ENCODE data around the gene SETD1B.

SETD1B gene

GRCh38 chr12:121814429-121815119, 10.8 kb downstream of the SETD1B start:
- Histone ChIP-seq H3F3A (ENCODE audit: control insufficient read depth, insufficient read depth) (peaks cover 7% of the 10 kb centered on the region), H3K9me3 (ENCODE audit: control insufficient read depth, insufficient read depth, low read length) (no peaks in the 10 kb centered on the region), H3K9me2 (replicated peaks; ENCODE audit: control insufficient read depth, low read length) (no peaks in the 10 kb centered on the region), H3K4me2 (ENCODE audit: low read length) (no peak overlapping the region), H3K79me2 (ENCODE audit: control insufficient read depth, low read length) (peaks cover 48% of the 10 kb centered on the region), H3K27me3 (ENCODE audit: control insufficient read depth, low read length) (no peaks in the 10 kb centered on the region), H3K4me3 (ENCODE audit: low read length) (no peak overlapping the region), H3K36me3 (ENCODE audit: control insufficient read depth, low read length) (peaks cover 88% of the 10 kb centered on the region), H3K4me1 (ENCODE audit: control insufficient read depth, low read length) (peaks cover 38% of the 10 kb centered on the region), H3K27ac (ENCODE audit: low read depth, low read length) (no peak overlapping the region), H4K20me1 (ENCODE audit: control insufficient read depth, insufficient read depth, low read depth, low read length) (peaks cover 16% of the 10 kb centered on the region)
- TF ChIP-seq CTCF (IDR thresholded peaks at IDR 0.05; ENCODE audit: low read depth, low read length, poor library complexity, severe bottlenecking) (no peak), EZH2phosphoT487 (IDR thresholded peaks at IDR 0.05; ENCODE audit: borderline replicate concordance, low read length) (no peak)

GRCh38 chr12:121815263-121815662, 11.5 kb downstream of the SETD1B start:
- H4K20me1 ChIP-seq (ENCODE audit: control insufficient read depth, insufficient read depth, low read depth, low read length): peaks cover 16% of the 10 kb centered on the region
- H3K27me3 ChIP-seq (ENCODE audit: control insufficient read depth, low read length): no peaks in the 10 kb centered on the region
- H3K27ac ChIP-seq (ENCODE audit: low read depth, low read length): no peak overlapping the region
- H3K4me2 ChIP-seq (ENCODE audit: low read length): no peak overlapping the region
- TF ChIP-seq EZH2phosphoT487 (IDR thresholded peaks at IDR 0.05; ENCODE audit: borderline replicate concordance, low read length) (no peak), CTCF (IDR thresholded peaks at IDR 0.05; ENCODE audit: low read depth, low read length, poor library complexity, severe bottlenecking) (no peak)
- H3K36me3 ChIP-seq (ENCODE audit: control insufficient read depth, low read length): peaks cover 88% of the 10 kb centered on the region
- no peaks in the 10 kb centered on the region for H3K9me2 ChIP-seq (replicated peaks; ENCODE audit: control insufficient read depth, low read length)
- H3F3A ChIP-seq (ENCODE audit: control insufficient read depth, insufficient read depth): peaks cover 7% of the 10 kb centered on the region
- no peaks in the 10 kb centered on the region for H3K9me3 ChIP-seq (ENCODE audit: control insufficient read depth, insufficient read depth, low read length)
- H3K4me3 ChIP-seq (ENCODE audit: low read length): no peak overlapping the region
- H3K4me1 ChIP-seq (ENCODE audit: control insufficient read depth, low read length): peaks cover 38% of the 10 kb centered on the region
- peaks cover 55% of the 10 kb centered on the region for H3K79me2 ChIP-seq (ENCODE audit: control insufficient read depth, low read length)

GRCh38 chr12:121816925-121817647, 13.3 kb downstream of the SETD1B start:
- Histone ChIP-seq H3K4me2 (ENCODE audit: low read length) (no peak overlapping the region), H3F3A (ENCODE audit: control insufficient read depth, insufficient read depth) (no peaks in the 10 kb centered on the region), H3K27ac (ENCODE audit: low read depth, low read length) (no peak overlapping the region), H3K4me3 (ENCODE audit: low read length) (no peak overlapping the region), H3K4me1 (ENCODE audit: control insufficient read depth, low read length) (peaks cover 21% of the 10 kb centered on the region), H3K36me3 (ENCODE audit: control insufficient read depth, low read length) (peaks cover 84% of the 10 kb centered on the region), H3K9me3 (ENCODE audit: control insufficient read depth, insufficient read depth, low read length) (no peaks in the 10 kb centered on the region), H3K27me3 (ENCODE audit: control insufficient read depth, low read length) (no peaks in the 10 kb centered on the region), H3K79me2 (ENCODE audit: control insufficient read depth, low read length) (peaks cover 37% of the 10 kb centered on the region), H4K20me1 (ENCODE audit: control insufficient read depth, insufficient read depth, low read depth, low read length) (peaks cover 11% of the 10 kb centered on the region; the same call in 1 of the 2 replicates), H3K9me2 (replicated peaks; ENCODE audit: control insufficient read depth, low read length) (no peaks in the 10 kb centered on the region)
- no peak for TF ChIP-seq CTCF (IDR thresholded peaks at IDR 0.05; ENCODE audit: low read depth, low read length, poor library complexity, severe bottlenecking)
- no peak for TF ChIP-seq EZH2phosphoT487 (IDR thresholded peaks at IDR 0.05; ENCODE audit: borderline replicate concordance, low read length)

All from DOHH2 (cell line).